Naive B cell (primary cell): ENCODE data around the gene BCL6B. TPM values are rescaled to one million over a fixed set of nuclear protein-coding genes. Genes with fewer than 3 reads are reported as not detected.

ENCODE experiments used
- ATAC-seq, 2 donors: fragments of 150-1000 bp; cut with Tn5 transposase; 2 replicates each; pipeline ENCODE4 v1.10.0; 2021; ENCODE audit warnings: low read depth in 2 of 2, mild to moderate bottlenecking in 2 of 2, moderate library complexity in 2 of 2
- DNase-seq: peaks from one replicate; pipeline ENCODE4 v3.0.0; 2022
- H3K27ac Mint-ChIP-seq, 6 donors: one replicate each; pipeline ENCODE4 v1.8.0; 2020 to 2022; ENCODE audit warnings: mild to moderate bottlenecking in 6 of 6, mixed read lengths in 6 of 6, moderate library complexity in 5 of 6, inconsistent platforms in 2 of 6
- H3K27me3 Mint-ChIP-seq, 3 donors: one replicate each; pipeline ENCODE4 v1.8.0; 2021 to 2022; ENCODE audit warnings: mixed read lengths in 3 of 3, mild to moderate bottlenecking in 1 of 3
- H3K36me3 Mint-ChIP-seq, 2 donors: one replicate each; pipeline ENCODE4 v1.8.0; 2020 to 2022; ENCODE audit warnings: mixed read lengths in 2 of 2, inconsistent platforms in 1 of 2, mild to moderate bottlenecking in 1 of 2
- H3K4me1 Mint-ChIP-seq, 3 donors: one replicate each; pipeline ENCODE4 v1.8.0; 2020 to 2022; ENCODE audit warnings: mixed read lengths in 3 of 3, inconsistent platforms in 1 of 3, mild to moderate bottlenecking in 1 of 3, moderate library complexity in 1 of 3
- H3K4me3 Mint-ChIP-seq, 8 donors: one replicate each; pipeline ENCODE4 v1.8.0; 2020 to 2022; ENCODE audit warnings: mild to moderate bottlenecking in 8 of 8, mixed read lengths in 8 of 8, moderate library complexity in 8 of 8, inconsistent platforms in 2 of 8
- H3K9me3 Mint-ChIP-seq, 7 donors: one replicate each; pipeline ENCODE4 v1.8.0; 2020 to 2022; ENCODE audit warnings: mixed read lengths in 7 of 7, mild to moderate bottlenecking in 5 of 7, inconsistent platforms in 2 of 7, moderate library complexity in 1 of 7
- polyA plus RNA-seq, 6 donors: library from polyadenylated mRNA; unstranded; fragments of 300-500 nt; fragmentation: Illumina TruSeq; gene quantifications; one replicate each; pipeline ENCODE4 v1.2.3, GENCODE V29; 2021; ENCODE audit warnings: low read depth in 6 of 6

The BCL6B gene
- polyA plus RNA-seq, 6 donors from 2014 or later = 0.21 to 0.36 (median 0.29) TPM; not detected in 3

DNA sequence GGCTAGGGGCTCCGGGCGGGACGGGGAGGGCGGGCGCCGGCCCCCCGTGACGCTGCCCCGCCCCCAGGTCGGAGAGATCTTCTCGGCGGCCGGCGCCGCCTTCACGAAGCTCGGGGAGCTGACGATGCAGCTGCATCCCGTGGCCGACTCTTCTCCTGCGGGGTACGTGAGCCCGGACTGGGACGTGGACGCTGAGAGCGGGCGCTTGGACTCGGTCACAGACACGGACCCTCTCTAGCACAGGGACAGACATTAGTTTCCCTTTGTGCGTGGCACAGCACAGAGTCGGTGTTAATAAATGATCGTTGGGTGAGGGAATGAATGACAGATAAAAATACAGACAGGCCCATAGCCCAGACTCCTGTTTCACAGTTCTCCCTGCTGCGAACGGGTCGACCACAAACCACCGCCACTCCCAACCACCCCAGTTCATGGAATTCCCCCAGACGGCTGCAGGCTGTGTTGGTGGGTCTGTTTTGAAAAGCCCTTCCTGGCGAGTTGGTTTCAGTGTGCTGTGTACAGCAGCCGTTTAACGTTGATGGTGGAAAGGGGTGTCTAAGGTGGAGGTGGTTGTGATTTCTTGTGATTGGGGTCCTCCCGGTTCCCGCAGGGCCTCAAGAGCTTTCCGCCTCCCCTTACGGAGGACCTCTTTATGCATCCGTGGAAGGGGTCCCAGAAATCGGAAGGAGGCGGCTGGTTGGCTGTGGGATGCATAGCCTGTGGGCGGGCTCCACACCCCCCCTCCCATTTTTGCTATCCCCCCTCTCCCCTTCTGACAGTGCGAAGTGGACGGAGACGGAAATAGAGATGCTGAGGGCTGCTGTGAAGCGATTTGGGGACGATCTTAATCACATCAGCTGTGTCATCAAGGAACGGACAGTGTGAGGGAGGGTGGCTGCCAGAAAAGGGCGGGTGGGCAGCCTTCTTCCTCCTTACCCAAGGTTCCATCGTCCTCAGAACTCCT is 7.6 kb upstream of the BCL6B start:
- peaks cover 34 to 56% (median 54%) of the 10 kb centered on the region in 3 donors for H3K4me1 Mint-ChIP-seq
- peak overlapping the region; percentile 88 to 97 (median 94) for H3K4me3 Mint-ChIP-seq
- no peaks in the 10 kb centered on the region for H3K9me3 Mint-ChIP-seq
- H3K27ac Mint-ChIP-seq = peak overlapping the region; percentile 98 to 100 (median 99)
- no peaks in the 10 kb centered on the region for H3K36me3 Mint-ChIP-seq
- no peaks in the 10 kb centered on the region for H3K27me3 Mint-ChIP-seq
- DNase-seq (peak; percentile 78), ATAC-seq (peak; percentile 47 to 51)

DNA sequence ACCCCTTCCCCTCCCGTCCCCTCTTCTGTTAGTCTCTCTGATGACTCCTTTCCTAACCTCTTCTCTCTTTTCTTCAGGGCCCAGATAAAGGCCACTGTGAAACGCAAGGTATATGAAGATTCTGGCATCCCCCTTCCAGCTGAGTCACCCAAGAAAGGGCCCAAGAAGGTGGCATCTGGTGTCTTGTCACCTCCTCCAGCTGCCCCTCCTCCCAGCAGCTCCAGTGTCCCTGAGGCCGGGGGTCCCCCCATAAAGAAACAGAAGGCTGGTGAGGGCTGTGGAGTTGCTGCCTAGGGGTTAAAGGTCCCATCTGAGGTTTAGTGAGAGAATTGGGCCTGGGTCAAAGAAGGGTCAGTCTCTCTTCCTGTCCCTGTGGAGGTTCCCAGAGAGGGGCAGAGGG is 6.4 kb upstream of the BCL6B start:
- no peaks in the 10 kb centered on the region for H3K27me3 Mint-ChIP-seq
- ATAC-seq = no peak
- H3K36me3 Mint-ChIP-seq = no peaks in the 10 kb centered on the region
- peak overlapping the region; percentile 84 to 100 (median 99) for H3K27ac Mint-ChIP-seq
- DNase-seq = no peak
- H3K4me3 Mint-ChIP-seq = peak overlapping the region in 5 of 8 donors; percentile 88 to 96 (median 93)
- peaks cover 33 to 58% (median 53%) of the 10 kb centered on the region in 3 donors for H3K4me1 Mint-ChIP-seq
- H3K9me3 Mint-ChIP-seq = no peaks in the 10 kb centered on the region

DNA sequence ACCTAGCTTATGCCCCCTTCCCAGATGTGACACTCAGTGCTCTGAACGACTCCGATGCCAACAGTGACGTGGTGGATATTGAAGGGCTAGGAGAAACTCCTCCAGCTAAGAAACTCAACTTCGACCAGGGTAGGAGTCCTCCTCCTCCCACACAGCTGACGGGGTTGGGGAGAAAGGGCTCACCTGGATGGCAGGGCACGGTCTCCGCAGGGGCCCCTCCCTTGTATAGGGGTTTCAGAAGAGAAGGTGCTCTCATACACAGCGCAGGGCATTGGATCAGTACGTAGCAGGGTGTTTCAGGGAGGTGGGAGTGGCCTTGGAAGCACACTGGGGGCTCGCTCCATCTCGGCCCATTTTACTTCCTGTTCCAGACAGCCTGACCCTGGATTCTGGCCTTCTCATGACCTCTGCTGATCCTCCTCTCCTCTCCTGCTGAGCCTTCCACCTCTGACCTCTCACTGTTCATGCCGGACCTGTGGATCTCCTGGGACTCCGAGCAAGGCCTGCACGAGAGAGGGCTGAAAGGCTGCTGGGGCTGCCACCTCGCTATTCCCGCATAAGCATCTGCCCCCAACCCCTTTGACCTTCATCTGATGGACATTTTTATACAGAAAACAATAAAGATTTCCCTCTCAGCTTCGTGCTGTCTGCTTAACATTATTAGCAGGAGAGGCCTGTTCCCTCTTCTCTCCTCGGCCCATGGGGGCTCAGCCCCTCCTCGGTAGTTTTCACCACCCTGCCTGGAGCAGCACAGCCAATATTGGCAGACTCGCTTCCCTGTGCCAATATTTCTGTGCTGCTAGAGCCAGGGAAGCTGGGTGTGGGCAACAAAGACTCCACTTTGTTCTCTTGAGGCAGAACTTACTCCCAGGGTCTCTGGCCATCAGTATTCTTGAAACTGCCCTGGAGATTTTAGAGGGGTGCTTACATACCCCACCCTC is 5.7 kb upstream of the BCL6B start:
- ATAC-seq = no peak
- H3K4me3 Mint-ChIP-seq = peak overlapping the region in 5 of 8 donors; percentile 21 to 96 (median 47)
- no peak for DNase-seq
- H3K4me1 Mint-ChIP-seq = peaks cover 33 to 60% (median 51%) of the 10 kb centered on the region in 3 donors
- H3K9me3 Mint-ChIP-seq = no peaks in the 10 kb centered on the region
- no peaks in the 10 kb centered on the region for H3K36me3 Mint-ChIP-seq
- H3K27ac Mint-ChIP-seq = peak overlapping the region; percentile 64 to 98 (median 82)
- H3K27me3 Mint-ChIP-seq = no peaks in the 10 kb centered on the region

DNA sequence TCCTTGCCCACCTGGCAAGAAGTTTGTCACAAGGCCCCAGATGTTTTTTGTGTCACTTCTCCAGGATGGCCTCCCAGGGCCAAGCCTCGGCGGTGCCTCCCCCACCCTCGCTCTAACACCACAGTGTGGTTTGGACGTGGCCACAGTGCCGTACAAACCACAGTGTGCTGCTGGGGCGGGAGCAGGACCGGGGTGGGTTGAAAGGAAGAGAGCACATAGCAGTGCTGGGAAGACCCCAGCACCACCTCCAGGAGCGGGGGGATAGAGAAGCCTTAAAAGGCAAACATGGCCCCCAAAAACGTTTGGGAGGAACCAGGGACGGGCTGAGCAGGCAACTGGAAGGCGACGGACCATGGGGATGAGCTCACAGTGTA is 5.0 kb upstream of the BCL6B start:
- no peaks in the 10 kb centered on the region for H3K36me3 Mint-ChIP-seq
- no peaks in the 10 kb centered on the region for H3K27me3 Mint-ChIP-seq
- H3K9me3 Mint-ChIP-seq = no peaks in the 10 kb centered on the region
- ATAC-seq (no peak), DNase-seq (no peak)
- peak overlapping the region in 3 of 6 donors; percentile 75 to 98 (median 83) for H3K27ac Mint-ChIP-seq
- H3K4me3 Mint-ChIP-seq = peak overlapping the region in 3 of 8 donors; percentile 25 to 71 (median 65)
- H3K4me1 Mint-ChIP-seq = peaks cover 37 to 64% (median 56%) of the 10 kb centered on the region in 3 donors

DNA sequence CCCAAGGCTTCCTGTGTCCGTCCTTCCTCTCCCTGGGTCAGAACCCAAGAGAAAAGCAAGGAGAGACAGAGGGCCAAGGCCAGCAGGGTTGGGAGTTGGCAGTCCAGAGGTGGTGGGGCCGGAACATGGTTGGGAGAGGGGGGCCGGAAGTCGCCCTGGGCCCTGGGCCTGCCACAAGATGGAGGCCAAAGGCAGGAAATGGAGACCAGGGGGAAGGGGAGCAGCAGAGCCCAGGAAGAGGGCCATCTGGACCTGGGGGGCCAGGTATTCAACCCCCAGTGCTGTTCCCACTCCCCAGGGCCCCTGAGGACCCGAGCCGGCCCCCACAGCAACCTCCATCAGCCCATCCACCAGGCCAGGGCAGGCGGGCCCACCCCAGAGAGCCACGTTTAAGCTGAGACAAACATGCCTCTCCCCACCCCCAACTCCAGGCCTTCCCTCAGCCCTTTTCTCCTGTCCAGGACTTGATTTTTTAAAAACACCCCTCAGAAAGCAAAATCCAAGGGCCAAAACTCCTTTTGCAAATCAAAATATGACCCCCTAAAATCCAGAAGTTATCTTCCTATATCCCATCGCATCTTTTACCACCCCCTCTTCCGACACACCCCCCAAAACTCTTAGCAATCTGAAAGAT is 4.4 kb upstream of the BCL6B start:
- ATAC-seq (no peak), DNase-seq (no peak)
- Mint-ChIP-seq H3K27me3 (no peaks in the 10 kb centered on the region), H3K4me3 (peak overlapping the region in 2 of 8 donors; percentile 65 to 71), H3K9me3 (peaks cover 0 to 2% (median 0%) of the 10 kb centered on the region in 7 donors), H3K27ac (peak overlapping the region in 4 of 6 donors; percentile 80 to 98 (median 88)), H3K4me1 (peaks cover 37 to 64% (median 59%) of the 10 kb centered on the region in 3 donors), H3K36me3 (no peaks in the 10 kb centered on the region)

DNA sequence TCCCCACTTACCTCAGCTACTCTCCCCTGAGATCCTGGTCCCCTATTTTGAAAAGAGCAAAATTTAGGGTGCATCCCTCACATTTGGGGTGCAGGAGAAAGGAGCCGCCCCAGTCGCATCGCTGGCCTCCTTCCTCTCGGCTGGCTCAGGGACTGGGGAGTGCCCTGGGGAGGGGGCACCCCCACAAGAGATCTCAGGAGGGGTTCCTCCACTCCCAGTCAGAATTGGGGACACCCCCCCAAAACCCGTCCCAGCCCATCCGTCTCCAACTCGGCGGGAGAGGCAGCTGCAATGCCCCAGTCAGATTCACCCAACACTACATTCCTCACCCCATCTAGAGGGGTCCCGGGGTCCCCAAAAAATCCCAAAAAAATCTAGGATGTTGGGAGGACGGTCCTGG is 3.5 kb upstream of the BCL6B start:
- peak overlapping the region in 3 of 6 donors; percentile 16 to 98 (median 88) for H3K27ac Mint-ChIP-seq
- H3K4me1 Mint-ChIP-seq = peaks cover 35 to 64% (median 59%) of the 10 kb centered on the region in 3 donors
- H3K9me3 Mint-ChIP-seq = peaks cover 0 to 2% (median 0%) of the 10 kb centered on the region in 7 donors
- no peaks in the 10 kb centered on the region for H3K27me3 Mint-ChIP-seq
- H3K4me3 Mint-ChIP-seq = peak overlapping the region in 3 of 8 donors; percentile 3 to 53 (median 29)
- ATAC-seq (no peak), DNase-seq (no peak)
- no peaks in the 10 kb centered on the region for H3K36me3 Mint-ChIP-seq

DNA sequence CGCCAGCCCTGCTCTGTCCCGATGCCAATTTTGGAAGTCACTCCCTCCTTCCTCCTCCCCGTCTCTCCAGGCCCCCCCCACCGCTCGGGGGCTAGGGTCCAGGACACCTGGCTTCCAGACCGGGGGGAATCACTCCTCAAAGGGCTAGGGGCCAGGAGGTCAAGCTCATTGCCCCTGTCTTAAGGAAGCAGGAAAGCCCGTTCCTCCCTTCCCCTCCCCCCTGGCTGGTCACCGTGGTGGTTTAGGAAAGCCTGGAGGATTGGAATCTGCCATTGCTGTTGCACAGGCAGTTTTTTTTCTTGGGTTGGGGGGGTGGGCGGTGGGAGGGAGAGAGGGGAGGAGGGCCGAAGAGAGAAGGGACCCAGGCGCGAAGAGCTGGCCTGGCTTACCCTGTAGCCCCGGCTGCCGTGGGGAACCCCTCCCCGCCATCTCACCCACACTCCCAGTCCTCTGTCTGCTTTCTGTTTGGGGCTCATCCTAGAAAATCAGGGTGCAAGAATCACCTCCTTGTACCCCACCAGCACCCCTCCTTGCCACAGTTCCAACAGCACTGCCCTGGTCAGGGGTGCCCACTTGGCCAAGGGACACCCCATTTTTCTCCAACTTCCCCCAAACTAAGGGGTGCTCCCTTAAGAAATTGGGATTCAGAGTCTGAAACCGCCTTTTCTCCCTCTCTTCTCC is 2.9 kb upstream of the BCL6B start:
- H3K4me3 Mint-ChIP-seq = peak overlapping the region in 2 of 8 donors; percentile 15 to 73
- H3K4me1 Mint-ChIP-seq = peaks cover 33 to 68% (median 59%) of the 10 kb centered on the region in 3 donors
- no peaks in the 10 kb centered on the region for H3K36me3 Mint-ChIP-seq
- ATAC-seq (no peak), DNase-seq (no peak)
- H3K27me3 Mint-ChIP-seq = no peaks in the 10 kb centered on the region
- peaks cover 0 to 2% (median 0%) of the 10 kb centered on the region in 7 donors for H3K9me3 Mint-ChIP-seq
- peak overlapping the region in 2 of 6 donors; percentile 52 to 91 for H3K27ac Mint-ChIP-seq

DNA sequence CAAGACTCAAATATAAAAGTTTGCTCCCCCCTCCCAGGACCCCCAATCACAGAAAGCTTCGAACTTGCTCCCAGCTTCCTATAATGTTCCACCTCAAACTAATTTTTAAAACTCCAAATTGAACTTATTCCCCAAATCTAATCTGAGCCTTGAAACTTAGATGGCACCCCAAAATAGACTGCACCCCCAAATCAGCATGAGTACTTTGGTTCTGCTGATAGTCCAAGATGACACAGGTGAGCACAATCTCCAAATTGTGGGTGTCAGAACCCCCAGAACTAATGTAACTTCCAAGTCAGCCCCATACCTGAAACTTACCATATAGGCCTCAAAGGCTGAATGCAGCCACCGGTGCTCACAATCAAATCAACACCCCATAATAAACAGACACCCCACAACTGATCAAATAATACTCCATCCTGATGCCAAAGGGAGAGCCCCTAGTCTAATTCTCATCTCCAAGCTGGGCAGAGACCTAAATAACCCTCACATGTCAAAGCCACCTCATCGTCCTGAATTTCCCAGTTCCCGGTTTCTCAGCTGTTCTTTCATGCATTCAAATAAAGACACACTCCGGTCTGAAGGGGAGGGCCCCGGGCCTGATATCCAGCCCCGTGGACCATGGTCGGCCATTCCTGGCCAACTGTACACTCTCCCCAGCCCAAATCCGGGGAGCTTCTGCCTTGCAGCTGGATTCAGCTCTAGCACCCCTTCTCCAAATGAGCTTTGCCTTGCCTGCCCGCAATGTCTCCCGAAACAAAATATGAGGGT is 1.8 kb upstream of the BCL6B start:
- peaks cover 0 to 2% (median 0%) of the 10 kb centered on the region in 7 donors for H3K9me3 Mint-ChIP-seq
- H3K27me3 Mint-ChIP-seq = no peaks in the 10 kb centered on the region
- ATAC-seq = no peak
- H3K27ac Mint-ChIP-seq = peak overlapping the region in 4 of 6 donors; percentile 68 to 98 (median 94)
- DNase-seq = no peak
- H3K36me3 Mint-ChIP-seq = no peaks in the 10 kb centered on the region
- H3K4me3 Mint-ChIP-seq = peak overlapping the region in 6 of 8 donors; percentile 73 to 91 (median 80)
- H3K4me1 Mint-ChIP-seq = peaks cover 28 to 57% (median 48%) of the 10 kb centered on the region in 3 donors

DNA sequence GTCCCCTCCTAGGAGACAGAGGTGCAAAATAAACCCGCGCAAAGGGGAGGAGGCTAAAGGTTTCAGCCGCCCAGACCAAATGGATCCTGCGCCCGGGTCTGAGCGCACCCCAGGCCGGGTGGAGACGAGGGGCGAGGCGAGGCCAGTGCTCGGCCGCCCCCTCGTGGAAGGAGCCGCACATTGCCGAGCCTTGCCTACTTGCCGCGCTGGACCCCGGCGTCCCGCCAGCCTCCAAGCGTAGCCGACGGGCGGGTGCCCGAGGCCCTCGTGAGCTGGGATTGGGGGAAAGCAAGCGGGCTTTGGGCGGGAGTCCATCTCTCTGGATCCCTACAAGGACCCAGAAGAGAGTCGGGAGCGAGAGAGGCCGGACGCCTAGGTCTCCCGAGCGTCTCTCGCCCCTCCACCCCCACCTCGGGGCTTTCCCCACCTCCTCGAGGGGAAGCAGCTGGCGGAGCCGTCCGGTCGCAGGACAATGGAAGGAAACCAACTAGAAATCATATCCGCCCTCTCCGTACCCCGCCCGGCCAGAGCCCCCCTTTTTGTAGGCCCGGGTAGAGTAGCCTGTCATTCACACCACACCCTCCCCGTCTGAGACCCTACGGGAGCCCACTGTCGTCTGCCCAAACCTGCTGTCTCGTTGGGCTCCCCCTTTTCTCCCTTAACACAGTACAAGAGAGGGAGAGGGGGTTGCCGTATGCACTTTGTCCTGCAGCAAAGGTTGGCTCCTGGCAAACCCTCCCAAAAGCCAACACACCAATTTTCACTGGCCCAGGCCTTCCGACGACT is 664 bp upstream of the BCL6B start:
- ATAC-seq (peak; percentile 69 to 73), DNase-seq (peak; percentile 88)
- no peaks in the 10 kb centered on the region for H3K27me3 Mint-ChIP-seq
- peak overlapping the region; percentile 91 to 99 (median 97) for H3K27ac Mint-ChIP-seq
- H3K4me1 Mint-ChIP-seq = peaks cover 24 to 57% (median 40%) of the 10 kb centered on the region in 3 donors
- H3K36me3 Mint-ChIP-seq = no peaks in the 10 kb centered on the region
- H3K9me3 Mint-ChIP-seq = peaks cover 0 to 2% (median 0%) of the 10 kb centered on the region in 7 donors
- H3K4me3 Mint-ChIP-seq = peak overlapping the region; percentile 73 to 91 (median 86)

DNA sequence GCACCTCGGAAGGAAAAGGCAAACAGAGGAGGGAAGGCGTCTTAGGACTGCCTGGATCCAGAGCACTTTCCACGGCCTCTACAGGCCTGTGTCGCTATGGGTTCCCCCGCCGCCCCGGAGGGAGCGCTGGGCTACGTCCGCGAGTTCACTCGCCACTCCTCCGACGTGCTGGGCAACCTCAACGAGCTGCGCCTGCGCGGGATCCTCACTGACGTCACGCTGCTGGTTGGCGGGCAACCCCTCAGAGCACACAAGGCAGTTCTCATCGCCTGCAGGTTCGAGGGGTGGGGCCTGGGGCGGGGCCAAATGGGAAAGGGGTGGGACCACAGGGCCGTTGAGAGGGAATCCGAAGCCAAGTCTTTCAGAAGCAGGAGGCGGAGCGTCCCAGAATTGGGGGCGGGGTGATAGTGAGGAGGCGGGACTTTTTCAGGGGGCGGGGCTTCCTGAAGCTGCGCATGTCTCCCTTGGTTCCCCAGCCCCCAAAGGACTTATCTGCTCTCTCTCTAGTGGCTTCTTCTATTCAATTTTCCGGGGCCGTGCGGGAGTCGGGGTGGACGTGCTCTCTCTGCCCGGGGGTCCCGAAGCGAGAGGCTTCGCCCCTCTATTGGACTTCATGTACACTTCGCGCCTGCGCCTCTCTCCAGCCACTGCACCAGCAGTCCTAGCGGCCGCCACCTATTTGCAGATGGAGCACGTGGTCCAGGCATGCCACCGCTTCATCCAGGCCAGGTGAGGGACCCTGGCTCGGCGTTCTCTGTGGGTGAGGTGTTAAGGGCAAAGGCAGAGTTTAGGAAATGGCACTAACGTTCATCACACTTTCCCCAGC is 939 bp downstream of the BCL6B start:
- Mint-ChIP-seq H3K27me3 (no peaks in the 10 kb centered on the region), H3K36me3 (no peaks in the 10 kb centered on the region), H3K4me1 (peaks cover 24 to 49% (median 37%) of the 10 kb centered on the region in 3 donors), H3K9me3 (peaks cover 0 to 2% (median 0%) of the 10 kb centered on the region in 7 donors), H3K4me3 (peak overlapping the region; percentile 73 to 91 (median 86)), H3K27ac (peak overlapping the region; percentile 91 to 99 (median 96))
- peak; percentile 90 for DNase-seq
- ATAC-seq = peak; percentile 57 to 63
